Endothelial cell of umbilical vein (primary cell): ENCODE data around the gene COPS4. TPM values are rescaled to one million over a fixed set of nuclear protein-coding genes. Genes with fewer than 3 reads are reported as not detected.

Experiments
- BruUV-seq: library from RNA; stranded (reverse); fragments of 400-500 nt; replicated peaks from 2 replicates; lab custom pipeline; 2021; lab: Mats Ljungman, UMichigan
- CTCF ChIA-PET: fragments of 300-600, 350-600 bp; sonication (Branson Sonifier 250); formaldehyde crosslinking; loops from one replicate; lab custom pipeline; 2021; ENCODE audit warnings: antibody characterized with exemption, inconsistent platforms; lab: Charles Lee
- POLR2A ChIA-PET: fragments of 300-600, 350-600 bp; sonication (Branson Sonifier 250); formaldehyde crosslinking; loops from one replicate; lab custom pipeline; 2021; ENCODE audit warnings: antibody characterized with exemption, inconsistent platforms; lab: Charles Lee
- DNase-seq: peaks from one replicate; pipeline ENCODE4 v3.0.0-alpha.2; 2011; ENCODE audit warnings: low read depth, low spot score
- FAIRE-seq: peaks from 2 replicates; lab custom pipeline; 2011; peaks lifted over from hg19 to GRCh38; lab: Jason Lieb, UNC
- H2AFZ ChIP-seq: 2 replicates; pipeline ENCODE4 v1.6.0; 2012; ENCODE audit warnings: low read depth, low read length, control low read depth, inconsistent platforms
- H3K27ac ChIP-seq: 2 replicates; pipeline ENCODE4 v1.5.1; 2011; ENCODE audit warnings: low read depth, mild to moderate bottlenecking, control low read depth, low read length, moderate library complexity; ENCODE audit not compliant: insufficient read depth
- H3K27me3 ChIP-seq, 2 experiments: 2 replicates each; pipeline versions ENCODE4 v1.6.0 to v1.6.1; 2011; ENCODE audit warnings: low read length in 2 of 2, mixed read lengths in 1 of 2; ENCODE audit not compliant: control insufficient read depth in 2 of 2, insufficient read depth in 2 of 2
- H3K36me3 ChIP-seq, 2 experiments: 2 replicates in 1 of 2; 3 replicates in 1 of 2; pipeline ENCODE4 v1.5.1; 2011; ENCODE audit warnings: low read length in 2 of 2, mild to moderate bottlenecking in 1 of 2, moderate library complexity in 1 of 2; ENCODE audit not compliant: control insufficient read depth in 2 of 2, insufficient read depth in 2 of 2; ENCODE audit errors: extremely low read depth in 1 of 2
- H3K4me1 ChIP-seq: 3 replicates; pipeline ENCODE4 v1.5.1; 2011; ENCODE audit warnings: mild to moderate bottlenecking, low read length; ENCODE audit not compliant: control insufficient read depth, insufficient read depth; ENCODE audit errors: extremely low read depth
- H3K4me2 ChIP-seq: 2 replicates; pipeline ENCODE4 v1.6.1; 2011; ENCODE audit warnings: low read length, control low read depth, mixed read lengths; ENCODE audit not compliant: insufficient read depth
- H3K4me3 ChIP-seq, 3 experiments: fragments of 200-600 bp in 1 of 3; sonication (generic), shearing (Covaris generic) in 1 of 3; replicated peaks in 1 of 3; 2 replicates each; pipeline ENCODE4 v1.5.1; 2011 to 2016; ENCODE audit warnings: control low read depth in 3 of 3, low read length in 3 of 3, mild to moderate bottlenecking in 2 of 3, inconsistent platforms in 1 of 3, low read depth in 1 of 3, moderate library complexity in 1 of 3; ENCODE audit not compliant: insufficient read depth in 1 of 3
- H3K79me2 ChIP-seq: 2 replicates; pipeline ENCODE4 v1.6.0; 2012; ENCODE audit warnings: low read length, inconsistent platforms; ENCODE audit not compliant: control insufficient read depth, insufficient read depth
- H3K9ac ChIP-seq: replicated peaks from 2 replicates; pipeline ENCODE3; 2011; ENCODE audit warnings: low read length, control low read depth; ENCODE audit not compliant: insufficient read depth; ENCODE audit errors: extremely low read depth
- H3K9me1 ChIP-seq: replicated peaks from 3 replicates; pipeline ENCODE4 v1.6.0; 2011; ENCODE audit warnings: mild to moderate bottlenecking, low read length; ENCODE audit not compliant: control insufficient read depth, insufficient read depth; ENCODE audit errors: extremely low read depth
- H3K9me3 ChIP-seq: replicated peaks from 2 replicates; pipeline ENCODE4 v1.5.1; 2012; ENCODE audit warnings: low read length, inconsistent platforms; ENCODE audit not compliant: control insufficient read depth, insufficient read depth
- H4K20me1 ChIP-seq: replicated peaks from 2 replicates; pipeline ENCODE3; 2011; ENCODE audit warnings: mild to moderate bottlenecking, low read length; ENCODE audit not compliant: control insufficient read depth, insufficient read depth; ENCODE audit errors: extremely low read depth
- CTCF ChIP-seq, 2 donors: IDR thresholded peaks; 1 replicate in 1 of 2; 2 replicates in 1 of 2; pipeline ENCODE4 v1.5.1; 2011; ENCODE audit warnings: low read length in 2 of 2, mild to moderate bottlenecking in 2 of 2, moderate library complexity in 2 of 2, control low read depth in 1 of 2, inconsistent platforms in 1 of 2, low read depth in 1 of 2; ENCODE audit not compliant: insufficient read depth in 1 of 2; ENCODE audit errors: extremely low read depth in 1 of 2
- EZH2 ChIP-seq: IDR thresholded peaks from 2 replicates; pipeline ENCODE4 v1.6.1; 2012; ENCODE audit warnings: borderline replicate concordance, low read depth, mild to moderate bottlenecking, moderate library complexity, low read length, inconsistent platforms; ENCODE audit not compliant: severe bottlenecking
- FOS ChIP-seq: IDR thresholded peaks from 2 replicates; pipeline ENCODE4 v1.6.1; 2011; ENCODE audit warnings: mild to moderate bottlenecking, low read length, moderate library complexity, borderline replicate concordance; ENCODE audit not compliant: insufficient read depth
- GATA2 ChIP-seq: IDR thresholded peaks from 2 replicates; pipeline ENCODE4 v1.7.0; 2011; ENCODE audit warnings: low read depth, mild to moderate bottlenecking, moderate library complexity, mixed read lengths, low read length; ENCODE audit not compliant: insufficient read length, insufficient read depth
- JUN ChIP-seq: IDR thresholded peaks from 2 replicates; pipeline ENCODE4 v1.6.1; 2011; ENCODE audit warnings: borderline replicate concordance, low read depth; ENCODE audit not compliant: insufficient read length, insufficient read depth
- MAX ChIP-seq: IDR thresholded peaks from 2 replicates; pipeline ENCODE4 v1.6.1; 2011; ENCODE audit not compliant: insufficient read depth, insufficient read length
- MYC ChIP-seq: IDR thresholded peaks from one replicate; pipeline ENCODE4 v1.6.1; 2011; ENCODE audit warnings: mild to moderate bottlenecking, low read depth, low read length
- POLR2A ChIP-seq: IDR thresholded peaks from 2 replicates; pipeline ENCODE4 v1.6.1; 2012; ENCODE audit warnings: low read depth, mild to moderate bottlenecking, control low read depth, low read length
- POLR2AphosphoS5 ChIP-seq: IDR thresholded peaks from 2 replicates; pipeline ENCODE4 v1.6.1; 2012; ENCODE audit warnings: low read depth, mild to moderate bottlenecking, control low read depth, low read length, moderate library complexity; ENCODE audit not compliant: insufficient read depth
- dilution Hi-C: fragments of 300-500 bp; cut with MboI; formaldehyde crosslinking; loops from one replicate; pipeline ENCODE4 v1.15.0; 2019; ENCODE audit warnings: low sequenced_read_pairs; ENCODE audit not compliant: extremely low pct_ligation_motif_present
- intact Hi-C: fragments of 100-400 bp; cut with micrococcal nuclease; formaldehyde crosslinking; loops from one replicate; pipeline ENCODE4 v1.10.0; 2022
- polyA plus RNA-seq, 4 experiments: library from polyadenylated mRNA; depleted of rRNA in 3 of 4; stranded (reverse) in 3 of 4; unstranded in 1 of 4; fragments of >200 nt; gene quantifications; 2 replicates each; pipeline versions ENCODE4 v1.2.1 to v1.2.3, GENCODE V29; 2011 to 2012; ENCODE audit warnings: missing spikeins in 1 of 4
- total RNA-seq: library from RNA; stranded (reverse); gene quantifications from 2 replicates; pipeline ENCODE4 v1.2.3, GENCODE V29; 2021

The COPS4 gene
- total and polyA plus RNA-seq, 2 donors (not counting 3 experiments of a cell fraction or from before 2014, with no cell fraction given), result 29.8 to 53.0 TPM

GRCh38 chr4:83067058-83067639, 32.2 kb downstream of the COPS4 start:
- Histone ChIP-seq H3K27ac (no peak overlapping the region), H3K4me3 (no peak overlapping the region), H3K36me3 (peaks cover 2 to 5% of the 10 kb centered on the region in 2 experiments), H3K4me2 (no peak overlapping the region), H3K9me1 (no peaks in the 10 kb centered on the region), H3K9ac (no peak overlapping the region), H3K79me2 (no peaks in the 10 kb centered on the region), H3K4me1 (peaks cover 14% of the 10 kb centered on the region), H3K27me3 (no peaks in the 10 kb centered on the region), H2AFZ (no peak overlapping the region), H4K20me1 (no peaks in the 10 kb centered on the region), H3K9me3 (no peaks in the 10 kb centered on the region)
- ChIA-PET POLR2A (interaction anchor here (1.1 kb wide), 1 partner anchor 180 kb away, joined by 3 read pairs; no protein-coding TSS in a partner anchor), CTCF (interaction anchor here (1.2 to 1.9 kb wide), 2 partner anchors 9 to 193 kb away, joined by 3 to 5 read pairs; no protein-coding TSS in a partner anchor)
- TF ChIP-seq CTCF (IDR thresholded peaks at IDR 0.05; ENCODE audit: extremely low read depth in 1 of 2, insufficient read depth in 1 of 2, low read depth in 1 of 2, low read length in 2 of 2) (no peak), POLR2A (no peak), EZH2 (no peak), JUN (no peak), POLR2AphosphoS5 (no peak), MYC (no peak), GATA2 (no peak), MAX (no peak), FOS (no peak)
- BruUV-seq, result no TSS peak
- dilution Hi-C loops (no loop called here), intact Hi-C loops (no loop called here)
- FAIRE-seq (no peak), DNase-seq (no peak)
